NB4 (cell line): ENCODE results near the gene CLEC2L.

Experiments used
- DNase-seq: peaks from one replicate; pipeline ENCODE4 v3.0.0; 2010; ENCODE audit warnings: low read depth
- H3K4me3 ChIP-seq: one replicate; pipeline ENCODE4 v1.5.1; 2011; ENCODE audit warnings: mild to moderate bottlenecking, low read depth, low read length, moderate library complexity
- MYC ChIP-seq: IDR thresholded peaks from 2 replicates; pipeline ENCODE4 v1.6.1; 2011; ENCODE audit warnings: low read depth, low read length
- POLR2A ChIP-seq: IDR thresholded peaks from 2 replicates; pipeline ENCODE4 v1.6.1; 2011; ENCODE audit warnings: mild to moderate bottlenecking; ENCODE audit not compliant: insufficient read length; ENCODE audit errors: extremely low read depth
- TF ChIP-seq, protein P1 (sequence below): IDR thresholded peaks from 2 replicates; pipeline ENCODE4 v1.6.1; 2011; ENCODE audit warnings: low read depth, low read length
- TF ChIP-seq, protein P2 (sequence below): IDR thresholded peaks from one replicate; pipeline ENCODE4 v1.5.1; 2012; ENCODE audit warnings: low read depth, low read length

Gene CLEC2L

DNA sequence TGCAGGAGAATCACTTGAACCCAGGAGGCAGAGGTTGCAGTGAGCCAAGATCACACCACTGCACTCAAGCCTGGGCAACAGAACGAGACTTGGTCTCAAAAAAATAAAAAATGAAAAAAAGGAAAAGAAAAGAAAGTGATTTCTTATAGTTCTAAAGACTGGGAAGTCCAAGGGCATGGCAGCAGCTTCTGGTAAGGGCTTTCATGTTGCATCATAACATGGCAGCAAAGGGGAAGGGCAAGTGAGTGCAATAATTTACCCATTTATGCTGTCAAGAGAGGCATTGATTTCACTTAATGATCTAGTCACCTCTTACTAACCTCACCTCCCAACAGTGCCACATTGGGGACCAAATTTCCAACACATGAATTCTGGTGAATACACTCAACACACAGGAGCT is 31.2 kb upstream of the CLEC2L start:
- no peak overlapping the region for H3K4me3 ChIP-seq
- DNase-seq, result no peak
- TF ChIP-seq, protein P1, sequence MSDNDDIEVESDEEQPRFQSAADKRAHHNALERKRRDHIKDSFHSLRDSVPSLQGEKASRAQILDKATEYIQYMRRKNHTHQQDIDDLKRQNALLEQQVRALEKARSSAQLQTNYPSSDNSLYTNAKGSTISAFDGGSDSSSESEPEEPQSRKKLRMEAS, result no peak
- TF ChIP-seq POLR2A (no peak), MYC (no peak)

DNA sequence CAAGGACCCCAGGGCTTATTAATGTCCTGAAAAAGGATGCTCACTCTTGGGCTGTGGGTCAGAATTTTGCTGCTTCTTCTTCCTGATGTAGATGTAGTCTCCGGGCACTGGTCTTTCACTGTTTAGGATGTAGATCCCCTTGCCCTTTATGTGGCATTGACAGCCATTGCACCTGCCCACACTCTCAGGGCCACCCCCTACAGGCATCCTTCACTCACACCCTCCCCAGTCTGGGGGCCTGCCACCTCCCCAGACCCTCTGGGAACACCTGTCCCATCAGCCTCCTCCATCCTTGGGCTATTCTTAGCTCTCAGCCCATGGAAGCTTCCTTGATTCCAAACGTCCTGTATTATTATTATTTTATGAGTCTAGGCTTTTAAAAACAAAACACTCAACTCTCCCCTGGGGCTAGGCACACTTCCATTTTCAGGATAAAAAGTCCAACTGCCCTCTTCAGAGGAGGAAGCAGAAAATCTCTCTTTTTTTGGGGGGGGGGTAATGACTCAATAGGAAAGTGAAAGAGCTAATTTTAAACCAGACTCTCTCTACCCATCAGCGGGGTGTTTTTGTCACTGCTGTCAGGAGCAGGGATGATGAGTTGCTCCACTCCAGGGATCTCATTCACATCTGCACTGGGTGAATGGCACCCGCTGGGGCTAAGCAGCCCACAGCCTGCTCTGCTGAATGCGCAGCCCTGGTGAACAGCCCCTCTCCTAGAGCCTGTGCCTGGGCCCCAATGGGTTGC is 28.5 kb upstream of the CLEC2L start:
- DNase-seq, result peak; percentile 22
- TF ChIP-seq, protein P1, result no peak
- no peak for TF ChIP-seq MYC
- no peak for TF ChIP-seq POLR2A
- TF ChIP-seq, protein P2, sequence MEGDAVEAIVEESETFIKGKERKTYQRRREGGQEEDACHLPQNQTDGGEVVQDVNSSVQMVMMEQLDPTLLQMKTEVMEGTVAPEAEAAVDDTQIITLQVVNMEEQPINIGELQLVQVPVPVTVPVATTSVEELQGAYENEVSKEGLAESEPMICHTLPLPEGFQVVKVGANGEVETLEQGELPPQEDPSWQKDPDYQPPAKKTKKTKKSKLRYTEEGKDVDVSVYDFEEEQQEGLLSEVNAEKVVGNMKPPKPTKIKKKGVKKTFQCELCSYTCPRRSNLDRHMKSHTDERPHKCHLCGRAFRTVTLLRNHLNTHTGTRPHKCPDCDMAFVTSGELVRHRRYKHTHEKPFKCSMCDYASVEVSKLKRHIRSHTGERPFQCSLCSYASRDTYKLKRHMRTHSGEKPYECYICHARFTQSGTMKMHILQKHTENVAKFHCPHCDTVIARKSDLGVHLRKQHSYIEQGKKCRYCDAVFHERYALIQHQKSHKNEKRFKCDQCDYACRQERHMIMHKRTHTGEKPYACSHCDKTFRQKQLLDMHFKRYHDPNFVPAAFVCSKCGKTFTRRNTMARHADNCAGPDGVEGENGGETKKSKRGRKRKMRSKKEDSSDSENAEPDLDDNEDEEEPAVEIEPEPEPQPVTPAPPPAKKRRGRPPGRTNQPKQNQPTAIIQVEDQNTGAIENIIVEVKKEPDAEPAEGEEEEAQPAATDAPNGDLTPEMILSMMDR, result no peak
- H3K4me3 ChIP-seq, result no peak overlapping the region

DNA sequence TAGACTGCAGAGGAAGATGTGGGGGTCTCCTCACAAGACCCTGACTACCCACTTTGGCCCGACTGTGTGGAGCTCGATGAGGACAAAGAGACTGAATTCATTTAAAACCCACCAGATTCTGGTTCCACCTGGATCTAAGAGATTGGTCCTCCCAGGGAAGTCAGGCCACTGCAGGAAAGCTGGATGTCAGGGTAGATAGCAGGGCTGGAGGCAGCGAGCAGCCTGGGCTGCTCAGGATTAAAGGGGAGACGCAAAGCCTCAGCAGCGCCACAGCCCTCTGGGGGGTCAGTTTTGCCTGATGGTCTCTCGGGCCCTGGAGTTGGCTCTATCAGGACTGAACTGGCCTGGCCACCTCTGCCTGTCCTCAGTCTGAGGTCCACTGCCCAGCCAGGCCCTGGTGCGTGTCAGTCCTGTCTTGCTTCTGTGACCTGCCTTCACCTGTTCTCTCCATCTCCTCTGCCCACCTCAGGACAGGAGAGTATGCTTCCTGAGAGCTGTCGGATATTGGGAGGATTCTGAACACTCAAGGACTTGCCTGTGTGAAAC is 27.8 kb upstream of the CLEC2L start:
- TF ChIP-seq MYC (no peak), POLR2A (no peak)
- TF ChIP-seq, protein P1, result no peak
- TF ChIP-seq, protein P2, result no peak
- no peak overlapping the region for H3K4me3 ChIP-seq

DNA sequence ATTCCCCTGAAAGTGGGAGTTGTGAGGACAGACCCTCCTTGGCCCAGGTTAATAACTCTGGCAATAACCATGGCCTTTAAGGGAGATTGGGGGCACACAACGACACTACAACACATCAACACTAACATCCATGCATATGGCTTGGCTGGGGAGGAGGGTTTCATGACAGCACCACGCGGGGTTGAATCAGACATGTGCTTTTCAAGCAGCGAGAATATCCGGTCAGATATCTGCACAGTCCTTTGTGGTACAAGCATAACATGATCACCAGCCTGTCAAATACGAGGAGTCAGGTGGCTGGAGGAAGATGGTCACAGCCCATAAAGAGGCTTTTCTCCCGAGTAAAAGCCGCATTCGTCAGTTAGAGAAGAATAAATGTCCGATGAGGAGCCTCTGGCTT is 27.0 kb upstream of the CLEC2L start:
- no peak for TF ChIP-seq MYC
- no peak for TF ChIP-seq POLR2A
- TF ChIP-seq, protein P1, result no peak
- TF ChIP-seq, protein P2, result no peak
- no peak overlapping the region for H3K4me3 ChIP-seq
- DNase-seq, result no peak

More for the DNA sequence above, 27.8 kb upstream of the CLEC2L start:
- no peak for DNase-seq

GRCh38 chr7:139500770-139501138 is 22.7 kb upstream of the CLEC2L start:
- TF ChIP-seq POLR2A (no peak), MYC (no peak)
- TF ChIP-seq, protein P1, result no peak
- TF ChIP-seq, protein P2, result no peak
- no peak for DNase-seq
- H3K4me3 ChIP-seq, result no peak overlapping the region

DNA sequence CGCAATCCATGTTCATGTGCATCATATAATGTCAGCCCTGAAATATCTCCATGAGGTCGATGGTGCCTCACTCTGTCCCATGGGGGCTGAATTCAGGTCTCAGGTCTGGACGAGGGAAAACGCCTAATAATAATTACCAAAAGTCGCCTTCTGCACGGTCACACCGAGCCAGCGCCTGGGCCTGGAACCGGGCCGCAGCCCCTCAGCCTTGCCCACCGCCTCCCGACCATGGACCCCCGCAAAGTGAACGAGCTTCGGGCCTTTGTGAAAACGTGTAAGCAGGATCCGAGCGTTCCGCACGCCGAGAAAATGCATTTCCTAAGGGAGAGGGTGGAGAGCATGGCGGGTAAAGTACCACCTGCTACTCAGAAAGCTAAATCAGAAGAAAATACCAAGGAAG is 21.3 kb upstream of the CLEC2L start:
- H3K4me3 ChIP-seq, result no peak overlapping the region
- TF ChIP-seq, protein P2, result no peak
- TF ChIP-seq, protein P1, result no peak
- TF ChIP-seq MYC (no peak), POLR2A (no peak)
- no peak for DNase-seq
